Hepatocyte (in vitro differentiated cells): ENCODE results near the gene SLCO2B1. TPM values are rescaled to one million over a fixed set of nuclear protein-coding genes. Genes with fewer than 3 reads are reported as not detected.

ENCODE experiments used
- DNase-seq: peaks from one replicate; pipeline ENCODE4 v3.0.0-alpha.2; 2016; ENCODE audit warnings: low spot score
- H2AFZ ChIP-seq: fragments of 200-600 bp; sonication (generic); 2 replicates; pipeline ENCODE4 v1.6.0; 2016; ENCODE audit warnings: antibody characterized with exemption, mild to moderate bottlenecking
- H3K27ac ChIP-seq: fragments of 200-600 bp; sonication (generic); 2 replicates; pipeline ENCODE4 v1.5.1; 2016; ENCODE audit warnings: mild to moderate bottlenecking
- H3K27me3 ChIP-seq: fragments of 200-600 bp; sonication (generic); 2 replicates; pipeline ENCODE4 v1.6.1; 2016
- H3K36me3 ChIP-seq: fragments of 200-600 bp; sonication (generic); replicated peaks from 2 replicates; pipeline ENCODE4 v1.5.1; 2016; ENCODE audit warnings: low read depth; ENCODE audit not compliant: insufficient read depth
- H3K4me1 ChIP-seq: fragments of 200-600 bp; sonication (generic); 2 replicates; pipeline ENCODE4 v1.5.1; 2016; ENCODE audit warnings: mild to moderate bottlenecking, moderate library complexity; ENCODE audit not compliant: insufficient read depth
- H3K4me2 ChIP-seq: fragments of 200-600 bp; sonication (generic); 2 replicates; pipeline ENCODE4 v1.6.0; 2016
- H3K4me3 ChIP-seq: fragments of 200-600 bp; sonication (generic); 2 replicates; pipeline ENCODE4 v1.5.1; 2016; ENCODE audit warnings: mild to moderate bottlenecking
- H3K79me2 ChIP-seq: fragments of 200-600 bp; sonication (generic); 2 replicates; pipeline ENCODE4 v1.6.0; 2017; ENCODE audit warnings: mild to moderate bottlenecking
- H3K9me2 ChIP-seq: fragments of 200-600 bp; sonication (generic); replicated peaks from 2 replicates; pipeline ENCODE4 v1.6.0; 2017; ENCODE audit warnings: mild to moderate bottlenecking; ENCODE audit not compliant: insufficient read depth
- H3K9me3 ChIP-seq: fragments of 200-600 bp; sonication (generic); 2 replicates; pipeline ENCODE4 v1.5.1; 2016; ENCODE audit warnings: low read depth, mild to moderate bottlenecking
- H4K20me1 ChIP-seq: fragments of 200-600 bp; sonication (generic); 2 replicates; pipeline ENCODE4 v1.6.0; 2016; ENCODE audit warnings: mild to moderate bottlenecking; ENCODE audit not compliant: insufficient read depth, poor library complexity, severe bottlenecking
- CTCF ChIP-seq: fragments of 200-600 bp; sonication (generic); IDR thresholded peaks from 2 replicates; pipeline ENCODE4 v1.5.1; 2016; ENCODE audit warnings: antibody characterized with exemption, mild to moderate bottlenecking; ENCODE audit not compliant: poor library complexity
- EZH2 ChIP-seq: fragments of 200-600 bp; sonication (generic); IDR thresholded peaks from 2 replicates; pipeline ENCODE4 v1.6.1; 2016; ENCODE audit warnings: antibody characterized with exemption, mild to moderate bottlenecking, borderline replicate concordance
- EZH2phosphoT487 ChIP-seq: fragments of 200-600 bp; sonication (generic); IDR thresholded peaks from one replicate; pipeline ENCODE4 v1.6.1; 2018; ENCODE audit warnings: antibody characterized with exemption, mild to moderate bottlenecking, low read depth, moderate library complexity; ENCODE audit not compliant: unreplicated experiment, severe bottlenecking
- WGBS: methylation state at CpG from one replicate; pipeline ENCODE4 v1.1.6; 2016; ENCODE audit warnings: low lambda C conversion rate; ENCODE audit errors: missing lambda C conversion rate; 5-methylcytosine and 5-hydroxymethylcytosine counted together
- polyA plus RNA-seq: library from polyadenylated mRNA; unstranded; fragments of >200 nt; fragmentation: Nextera tagmentation; extraction: Ambion mirVana; gene quantifications from 2 replicates; pipeline ENCODE4 v1.2.1, GENCODE V29; 2016
- total RNA-seq: library from RNA; depleted of rRNA; stranded (reverse); fragments of >200 nt; gene quantifications from 2 replicates; pipeline ENCODE4 v1.2.3, GENCODE V29; 2014

The SLCO2B1 gene
- total and polyA plus RNA-seq, 2 experiments from 2014 or later = 51.6 to 79.2 TPM

- 92% methylated on average over 1 of the region's 1 CpG for WGBS
- Histone ChIP-seq H3K4me2 (no peak overlapping the region), H3K79me2 (no peaks in the 10 kb centered on the region), H3K27ac (no peak overlapping the region), H3K9me2 (no peaks in the 10 kb centered on the region), H2AFZ (no peak overlapping the region), H3K4me1 (no peaks in the 10 kb centered on the region), H3K36me3 (no peaks in the 10 kb centered on the region), H3K9me3 (no peaks in the 10 kb centered on the region), H4K20me1 (no peaks in the 10 kb centered on the region), H3K27me3 (no peaks in the 10 kb centered on the region), H3K4me3 (no peak overlapping the region)
- TF ChIP-seq CTCF (no peak), EZH2phosphoT487 (no peak), EZH2 (no peak)
- no peak for DNase-seq
Observed at GRCh38 chr11:75113030-75113429, 37.9 kb upstream of the SLCO2B1 start.

GRCh38 chr11:75114465-75114864, 36.4 kb upstream of the SLCO2B1 start:
- no peak for DNase-seq
- TF ChIP-seq EZH2 = no peak
- TF ChIP-seq EZH2phosphoT487 = no peak
- no peak for TF ChIP-seq CTCF
- Histone ChIP-seq H3K9me2 (no peaks in the 10 kb centered on the region), H3K27me3 (no peaks in the 10 kb centered on the region), H3K4me1 (no peaks in the 10 kb centered on the region), H3K36me3 (no peaks in the 10 kb centered on the region), H3K9me3 (no peaks in the 10 kb centered on the region), H3K79me2 (no peaks in the 10 kb centered on the region), H4K20me1 (no peaks in the 10 kb centered on the region), H2AFZ (no peak overlapping the region), H3K4me2 (no peak overlapping the region), H3K27ac (no peak overlapping the region), H3K4me3 (no peak overlapping the region)
- 81% methylated on average over 2 of the region's 2 CpGs for WGBS

- 48% methylated on average over 1 of the region's 1 CpG for WGBS
- TF ChIP-seq CTCF (no peak), EZH2phosphoT487 (no peak), EZH2 (no peak)
Observed at GRCh38 chr11:75118577-75118976, 32.3 kb upstream of the SLCO2B1 start.

GRCh38 chr11:75126564-75126963, 24.3 kb upstream of the SLCO2B1 start:
- H3K9me2 ChIP-seq = no peaks in the 10 kb centered on the region
- no peaks in the 10 kb centered on the region for H3K36me3 ChIP-seq
- no peak overlapping the region for H3K27ac ChIP-seq
- no peak overlapping the region for H3K4me2 ChIP-seq
- H3K4me3 ChIP-seq = no peak overlapping the region
- 91% methylated on average over 2 of the region's 2 CpGs for WGBS
- H3K4me1 ChIP-seq = no peaks in the 10 kb centered on the region
- H3K79me2 ChIP-seq = no peaks in the 10 kb centered on the region
- H4K20me1 ChIP-seq = no peaks in the 10 kb centered on the region
- no peak for DNase-seq
- no peak overlapping the region for H2AFZ ChIP-seq
- no peaks in the 10 kb centered on the region for H3K9me3 ChIP-seq
- H3K27me3 ChIP-seq = no peaks in the 10 kb centered on the region
- TF ChIP-seq CTCF = no peak
- TF ChIP-seq EZH2phosphoT487 = no peak
- TF ChIP-seq EZH2 = no peak

More at GRCh38 chr11:75118577-75118976, 32.3 kb upstream of the SLCO2B1 start:
- Histone ChIP-seq H3K4me2 (no peak overlapping the region), H2AFZ (no peak overlapping the region), H3K36me3 (no peaks in the 10 kb centered on the region), H3K4me3 (no peak overlapping the region), H3K9me3 (no peaks in the 10 kb centered on the region), H3K79me2 (no peaks in the 10 kb centered on the region), H3K4me1 (no peaks in the 10 kb centered on the region), H3K27me3 (no peaks in the 10 kb centered on the region), H3K27ac (no peak overlapping the region), H4K20me1 (no peaks in the 10 kb centered on the region), H3K9me2 (no peaks in the 10 kb centered on the region)
- no peak for DNase-seq
